Retinal pigment epithelial cell (primary cell): ENCODE measurements around the gene ZFP36.

Experiments
- DNase-seq: peaks from one replicate; pipeline ENCODE4 v3.0.0-alpha.2; 2010; ENCODE audit warnings: low read depth
- H3K4me3 ChIP-seq: 2 replicates; pipeline ENCODE4 v1.5.1; 2011; ENCODE audit warnings: mild to moderate bottlenecking, low read length, control low read depth, moderate library complexity
- TF ChIP-seq, protein P1 (sequence below): conservative IDR thresholded peaks from 2 replicates; pipeline ENCODE4 v1.5.1; 2011; ENCODE audit warnings: low read depth, low read length, control low read depth, inconsistent platforms

Gene ZFP36

DNA sequence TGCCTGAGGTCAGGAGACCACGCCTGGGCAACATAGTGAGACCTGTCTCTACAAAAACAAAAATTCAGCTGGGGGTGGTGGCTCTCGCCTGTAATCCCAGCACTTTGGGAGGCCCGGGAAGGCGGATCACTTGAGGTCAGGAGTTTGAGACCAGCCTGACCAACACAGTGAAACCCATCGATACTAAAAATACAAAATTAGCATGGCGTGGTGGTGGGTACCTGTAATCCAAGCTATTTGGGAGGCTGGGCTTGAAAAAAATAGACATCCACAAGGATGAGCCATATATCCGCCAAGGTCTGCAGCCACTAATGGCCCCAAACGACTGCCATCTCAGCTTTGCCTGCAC lies 26.0 kb downstream of the ZFP36 start:
- DNase-seq: no peak
- TF ChIP-seq, protein P1, sequence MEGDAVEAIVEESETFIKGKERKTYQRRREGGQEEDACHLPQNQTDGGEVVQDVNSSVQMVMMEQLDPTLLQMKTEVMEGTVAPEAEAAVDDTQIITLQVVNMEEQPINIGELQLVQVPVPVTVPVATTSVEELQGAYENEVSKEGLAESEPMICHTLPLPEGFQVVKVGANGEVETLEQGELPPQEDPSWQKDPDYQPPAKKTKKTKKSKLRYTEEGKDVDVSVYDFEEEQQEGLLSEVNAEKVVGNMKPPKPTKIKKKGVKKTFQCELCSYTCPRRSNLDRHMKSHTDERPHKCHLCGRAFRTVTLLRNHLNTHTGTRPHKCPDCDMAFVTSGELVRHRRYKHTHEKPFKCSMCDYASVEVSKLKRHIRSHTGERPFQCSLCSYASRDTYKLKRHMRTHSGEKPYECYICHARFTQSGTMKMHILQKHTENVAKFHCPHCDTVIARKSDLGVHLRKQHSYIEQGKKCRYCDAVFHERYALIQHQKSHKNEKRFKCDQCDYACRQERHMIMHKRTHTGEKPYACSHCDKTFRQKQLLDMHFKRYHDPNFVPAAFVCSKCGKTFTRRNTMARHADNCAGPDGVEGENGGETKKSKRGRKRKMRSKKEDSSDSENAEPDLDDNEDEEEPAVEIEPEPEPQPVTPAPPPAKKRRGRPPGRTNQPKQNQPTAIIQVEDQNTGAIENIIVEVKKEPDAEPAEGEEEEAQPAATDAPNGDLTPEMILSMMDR: no peak

GRCh38 chr19:39433480-39434079 lies 26.9 kb downstream of the ZFP36 start:
- no peak for DNase-seq
- no peak overlapping the region for H3K4me3 ChIP-seq
- TF ChIP-seq, protein P1: no peak

More for the DNA sequence above, 26.0 kb downstream of the ZFP36 start:
- H3K4me3 ChIP-seq: no peak overlapping the region

- no peak for DNase-seq
- TF ChIP-seq, protein P1: no peak
- H3K4me3 ChIP-seq: peak overlapping the region; percentile 99
Measured at GRCh38 chr19:39434123-39435076, 27.8 kb downstream of the ZFP36 start.

DNA sequence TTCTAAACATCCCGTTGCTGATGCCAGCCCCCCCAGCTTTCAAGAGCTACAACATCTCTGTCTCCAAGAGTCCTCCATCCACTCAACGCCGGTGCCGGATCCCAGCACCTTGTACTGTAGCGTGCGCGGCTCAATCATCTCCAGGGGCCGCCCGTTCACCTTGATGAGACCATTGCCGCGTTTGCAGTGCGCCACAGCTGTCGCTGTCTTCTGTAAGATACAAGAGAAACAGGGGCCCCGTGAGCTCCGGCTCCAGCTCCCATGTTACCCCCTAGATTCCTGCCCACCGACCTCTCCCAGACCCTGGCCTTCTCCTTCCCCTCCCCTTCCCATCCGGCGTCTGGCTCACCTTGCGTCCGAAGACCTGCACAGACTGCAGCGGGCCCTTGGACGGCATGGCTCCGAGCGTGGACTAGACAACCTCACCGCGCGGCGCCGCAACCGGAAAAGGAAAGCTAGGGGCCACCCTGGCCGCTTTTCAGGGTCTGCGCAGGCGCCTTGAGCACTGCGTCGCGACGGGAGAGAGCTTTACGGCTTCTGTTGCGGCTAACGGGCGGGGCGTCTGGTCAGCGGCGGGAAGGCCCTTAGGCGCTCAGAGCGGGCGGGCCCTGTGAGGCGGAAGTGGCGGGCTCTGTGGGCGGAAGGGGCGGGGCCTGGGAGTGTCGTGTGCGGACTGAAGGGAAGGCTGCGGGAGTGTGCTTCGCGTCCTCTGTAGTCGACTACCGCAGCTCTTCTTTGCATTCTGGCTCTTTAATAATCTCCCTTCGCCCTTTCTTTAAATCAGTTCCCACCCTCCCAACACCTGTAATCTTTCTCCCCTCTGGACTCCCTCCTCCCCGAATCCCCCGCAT lies 29.1 kb downstream of the ZFP36 start, which contains the start of gene RPS16:
Gene RPS16 (minus strand): TSS at position 451 of the 851 bp plus-strand sequence. CDS start 54 bp downstream, at position 397.
- TF ChIP-seq, protein P1: no peak

GRCh38 chr19:39436350-39436716 lies 29.7 kb downstream of the ZFP36 start:
- peak overlapping the region; percentile 99 for H3K4me3 ChIP-seq
- TF ChIP-seq, protein P1: no peak
- DNase-seq: no peak

More for the DNA sequence above, 29.1 kb downstream of the ZFP36 start, which contains the start of gene RPS16:
- DNase-seq: peak; percentile 86
- H3K4me3 ChIP-seq: peak within 1 kb of the TSS; percentile 99

DNA sequence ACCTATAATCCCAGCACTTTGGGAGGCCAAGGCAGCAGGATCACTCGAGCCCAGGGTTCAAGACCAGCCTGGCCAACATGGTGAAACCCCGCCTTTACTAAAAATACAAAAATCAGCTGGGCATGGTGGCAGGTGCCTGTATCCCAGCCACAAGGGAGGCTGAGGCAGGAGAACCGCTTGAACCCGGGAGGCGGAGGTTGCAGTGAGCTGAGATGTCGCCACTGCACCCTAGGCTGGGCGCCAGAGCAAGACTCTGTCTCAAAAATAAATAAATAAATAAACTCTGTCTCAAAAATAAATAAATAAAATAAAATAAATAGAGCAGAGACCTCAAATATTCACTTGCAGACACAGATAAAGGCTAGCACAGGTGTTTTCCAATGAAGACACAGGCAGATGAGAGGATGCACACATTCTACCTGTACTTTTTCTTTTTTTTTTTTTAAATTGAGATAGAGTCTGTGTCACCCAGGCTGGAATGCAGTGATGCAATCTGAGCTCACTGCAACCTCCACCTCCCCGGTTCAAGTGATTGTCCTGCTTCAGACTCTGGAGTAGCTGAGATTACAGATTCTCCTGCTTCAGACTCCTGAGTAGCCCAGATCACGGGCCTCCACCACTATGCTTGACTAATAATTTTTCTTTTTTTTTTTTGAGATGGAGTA lies 31.8 kb downstream of the ZFP36 start:
- DNase-seq: no peak
- TF ChIP-seq, protein P1: no peak
- no peak overlapping the region for H3K4me3 ChIP-seq
